OCI-LY1 (cell line): ENCODE data around the gene PCSK6.

ENCODE experiments used
- EZH2 ChIP-seq: fragments of 200-600 bp; sonication (generic), shearing (Covaris generic); IDR thresholded peaks from 2 replicates; pipeline ENCODE4 v1.8.0; 2017; ENCODE audit warnings: borderline replicate concordance, mixed run types, mild to moderate bottlenecking, antibody characterized with exemption, low read length, moderate library complexity, mixed read lengths
- TF ChIP-seq, protein P1 (sequence below): fragments of 200-600 bp; sonication (generic), shearing (Covaris generic); IDR thresholded peaks from 2 replicates; pipeline ENCODE4 v1.5.1; 2017; ENCODE audit warnings: mild to moderate bottlenecking, antibody characterized with exemption, low read length, moderate library complexity, mixed read lengths

GRCh38 chr15:101353240-101353639 is 136.3 kb downstream of the PCSK6 start:
- TF ChIP-seq, protein P1, sequence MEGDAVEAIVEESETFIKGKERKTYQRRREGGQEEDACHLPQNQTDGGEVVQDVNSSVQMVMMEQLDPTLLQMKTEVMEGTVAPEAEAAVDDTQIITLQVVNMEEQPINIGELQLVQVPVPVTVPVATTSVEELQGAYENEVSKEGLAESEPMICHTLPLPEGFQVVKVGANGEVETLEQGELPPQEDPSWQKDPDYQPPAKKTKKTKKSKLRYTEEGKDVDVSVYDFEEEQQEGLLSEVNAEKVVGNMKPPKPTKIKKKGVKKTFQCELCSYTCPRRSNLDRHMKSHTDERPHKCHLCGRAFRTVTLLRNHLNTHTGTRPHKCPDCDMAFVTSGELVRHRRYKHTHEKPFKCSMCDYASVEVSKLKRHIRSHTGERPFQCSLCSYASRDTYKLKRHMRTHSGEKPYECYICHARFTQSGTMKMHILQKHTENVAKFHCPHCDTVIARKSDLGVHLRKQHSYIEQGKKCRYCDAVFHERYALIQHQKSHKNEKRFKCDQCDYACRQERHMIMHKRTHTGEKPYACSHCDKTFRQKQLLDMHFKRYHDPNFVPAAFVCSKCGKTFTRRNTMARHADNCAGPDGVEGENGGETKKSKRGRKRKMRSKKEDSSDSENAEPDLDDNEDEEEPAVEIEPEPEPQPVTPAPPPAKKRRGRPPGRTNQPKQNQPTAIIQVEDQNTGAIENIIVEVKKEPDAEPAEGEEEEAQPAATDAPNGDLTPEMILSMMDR = no peak
- no peak for TF ChIP-seq EZH2
